ENCODE measurements around the gene KRI1. TPM values are rescaled to one million over a fixed set of nuclear protein-coding genes. Genes with fewer than 3 reads are reported as not detected.

Gene KRI1
- total RNA-seq, 1 donor from 2014 or later, result 35.0 TPM

- DNase-seq (ENCODE audit: low spot score, unreplicated experiment), result peak; percentile 99
These were observed 3.2 kb upstream of the KRI1 start, which contains the start of gene CDKN2D for GRCh38 chr19:10568826-10569651. Gene CDKN2D, minus strand, starts transcription at chr19:10568979. Its CDS starts 326 bp downstream, at chr19:10568653.

GRCh38 chr19:10568062-10568825, 2.4 kb upstream of the KRI1 start:
- peak; percentile 6 for TF ChIP-seq CTCF (IDR thresholded peaks at IDR 0.05; ENCODE audit: unreplicated experiment)
- H3K4me1 Mint-ChIP-seq (ENCODE audit: low read depth), result peaks cover 26% of the 10 kb centered on the region
- H3K4me3 Mint-ChIP-seq (ENCODE audit: low read depth), result peak overlapping the region; percentile 78
- peaks cover 3% of the 10 kb centered on the region for H3K36me3 Mint-ChIP-seq (ENCODE audit: insufficient read depth)
- no peak for DNase-seq (ENCODE audit: low spot score, unreplicated experiment)
- H3K27me3 Mint-ChIP-seq, result peaks cover 9% of the 10 kb centered on the region
- peak overlapping the region; percentile 57 for H3K27ac Mint-ChIP-seq
- H3K9me3 Mint-ChIP-seq (ENCODE audit: low read depth), result no peaks in the 10 kb centered on the region

More at GRCh38 chr19:10568826-10569651, 3.2 kb upstream of the KRI1 start, which contains the start of gene CDKN2D:
- TF ChIP-seq CTCF (IDR thresholded peaks at IDR 0.05; ENCODE audit: unreplicated experiment), result peak; percentile 4
- Mint-ChIP-seq H3K27me3 (peaks cover 9% of the 10 kb centered on the region), H3K4me3 (ENCODE audit: low read depth) (peak within 1 kb of the TSS; percentile 78), H3K36me3 (ENCODE audit: insufficient read depth) (peaks cover 3% of the 10 kb centered on the region), H3K4me1 (ENCODE audit: low read depth) (peaks cover 26% of the 10 kb centered on the region), H3K27ac (peak within 1 kb of the TSS; percentile 95), H3K9me3 (ENCODE audit: low read depth) (no peaks in the 10 kb centered on the region)

- H3K4me1 Mint-ChIP-seq (ENCODE audit: low read depth), result peaks cover 26% of the 10 kb centered on the region
- no peak for TF ChIP-seq CTCF (IDR thresholded peaks at IDR 0.05; ENCODE audit: unreplicated experiment)
- H3K36me3 Mint-ChIP-seq (ENCODE audit: insufficient read depth), result peaks cover 3% of the 10 kb centered on the region
- DNase-seq (ENCODE audit: low spot score, unreplicated experiment), result no peak
- no peaks in the 10 kb centered on the region for H3K9me3 Mint-ChIP-seq (ENCODE audit: low read depth)
- peaks cover 9% of the 10 kb centered on the region for H3K27me3 Mint-ChIP-seq
- peak overlapping the region; percentile 78 for H3K4me3 Mint-ChIP-seq (ENCODE audit: low read depth)
- peak overlapping the region; percentile 57 for H3K27ac Mint-ChIP-seq
These were observed 1.8 kb upstream of the KRI1 start for GRCh38 chr19:10567656-10568055.

- Mint-ChIP-seq H3K4me1 (ENCODE audit: low read depth) (peaks cover 26% of the 10 kb centered on the region), H3K9me3 (ENCODE audit: low read depth) (no peaks in the 10 kb centered on the region), H3K27me3 (peaks cover 9% of the 10 kb centered on the region), H3K4me3 (ENCODE audit: low read depth) (peak overlapping the region; percentile 93), H3K27ac (peak overlapping the region; percentile 49), H3K36me3 (ENCODE audit: insufficient read depth) (no peaks in the 10 kb centered on the region)
- DNase-seq (ENCODE audit: low spot score, unreplicated experiment), result no peak
- no peak for TF ChIP-seq CTCF (IDR thresholded peaks at IDR 0.05; ENCODE audit: unreplicated experiment)
These were observed 1.0 kb upstream of the KRI1 start for GRCh38 chr19:10566658-10567410.

GRCh38 chr19:10566408-10566657, 523 bp upstream of the KRI1 start:
- Mint-ChIP-seq H3K27ac (peak overlapping the region; percentile 49), H3K36me3 (ENCODE audit: insufficient read depth) (no peaks in the 10 kb centered on the region), H3K27me3 (peaks cover 9% of the 10 kb centered on the region), H3K4me3 (ENCODE audit: low read depth) (peak overlapping the region; percentile 93), H3K9me3 (ENCODE audit: low read depth) (no peaks in the 10 kb centered on the region), H3K4me1 (ENCODE audit: low read depth) (peaks cover 26% of the 10 kb centered on the region)
- no peak for DNase-seq (ENCODE audit: low spot score, unreplicated experiment)
- no peak for TF ChIP-seq CTCF (IDR thresholded peaks at IDR 0.05; ENCODE audit: unreplicated experiment)
